Natural killer cell (primary cell): ENCODE data around the gene SLC39A13. TPM values are rescaled to one million over a fixed set of nuclear protein-coding genes. Genes with fewer than 3 reads are reported as not detected.

ENCODE experiments used
- ATAC-seq, 3 donors: fragments of 150-1000 bp in 2 of 3; fragments of 200-7000 bp in 1 of 3; cut with Tn5 transposase; 1 replicate in 1 of 3; 2 replicates in 2 of 3; pipeline ENCODE4 v1.10.0; 2021; ENCODE audit warnings: mild to moderate bottlenecking in 2 of 3, moderate library complexity in 2 of 3
- DNase-seq, 2 donors: peaks; one replicate each; pipeline versions ENCODE4 v3.0.0 to v3.0.0-alpha.2; 2013 to 2021; ENCODE audit warnings: mixed read lengths in 1 of 2
- H3K27ac ChIP-seq: one replicate; pipeline ENCODE4 v1.5.1; 2013; ENCODE audit warnings: mild to moderate bottlenecking, low read length
- H3K27me3 ChIP-seq: one replicate; pipeline ENCODE4 v1.6.1; 2013; ENCODE audit warnings: low read length; ENCODE audit not compliant: control insufficient read depth, insufficient read depth
- H3K36me3 ChIP-seq: one replicate; pipeline ENCODE4 v1.6.1; 2013; ENCODE audit warnings: low read length; ENCODE audit not compliant: control insufficient read depth, insufficient read depth
- H3K4me1 ChIP-seq: one replicate; pipeline ENCODE4 v1.6.1; 2013; ENCODE audit warnings: low read length; ENCODE audit not compliant: control insufficient read depth, insufficient read depth
- H3K4me3 ChIP-seq: one replicate; pipeline ENCODE4 v1.5.1; 2013; ENCODE audit warnings: low read length
- H3K9me3 ChIP-seq: one replicate; pipeline ENCODE4 v1.6.1; 2013; ENCODE audit warnings: low read length; ENCODE audit not compliant: control insufficient read depth, insufficient read depth
- H3K27ac Mint-ChIP-seq, 2 donors: one replicate each; pipeline ENCODE4 v1.8.0; 2022; ENCODE audit warnings: mild to moderate bottlenecking in 2 of 2, mixed read lengths in 2 of 2, moderate library complexity in 1 of 2
- H3K27me3 Mint-ChIP-seq, 2 donors: one replicate each; pipeline ENCODE4 v1.8.0; 2022; ENCODE audit warnings: low read depth in 2 of 2, mixed read lengths in 2 of 2
- H3K36me3 Mint-ChIP-seq: one replicate; pipeline ENCODE4 v1.8.0; 2022; ENCODE audit warnings: mixed read lengths
- H3K4me1 Mint-ChIP-seq, 2 donors: one replicate each; pipeline ENCODE4 v1.8.0; 2022; ENCODE audit warnings: mixed read lengths in 2 of 2
- H3K4me3 Mint-ChIP-seq: one replicate; pipeline ENCODE4 v1.8.0; 2022; ENCODE audit warnings: mild to moderate bottlenecking, moderate library complexity, mixed read lengths
- H3K9me3 Mint-ChIP-seq, 2 donors: one replicate each; pipeline ENCODE4 v1.8.0; 2022; ENCODE audit warnings: mixed read lengths in 2 of 2
- CTCF ChIP-seq: fragments of 200-600 bp; IDR thresholded peaks from one replicate; pipeline ENCODE4 v1.8.0; 2022; ENCODE audit warnings: antibody characterized with exemption
- WGBS: methylation state at CpG from one replicate; pipeline ENCODE4 v1.1.7; 2013; ENCODE audit warnings: missing lambda C conversion rate; ENCODE audit not compliant: insufficient coverage; 5-methylcytosine and 5-hydroxymethylcytosine counted together
- intact Hi-C: fragments of 100-400 bp; cut with micrococcal nuclease; formaldehyde crosslinking; loops from one replicate; pipeline ENCODE4 v1.14.2; 2022
- total RNA-seq, 4 donors: library from RNA; stranded (reverse); fragments of 120-200 nt in 1 of 4; gene quantifications; one replicate each; pipeline versions ENCODE4 v1.2.3 to v1.2.4, GENCODE V29; 2013 to 2022

Gene SLC39A13
- total RNA-seq, 3 donors from 2014 or later (not counting 1 experiment from before 2014, with no cell fraction given), result 29.1 to 34.7 (median 32.6) TPM

- Histone ChIP-seq H3K27ac (no peak overlapping the region), H3K4me3 (no peak overlapping the region), H3K27me3 (no peaks in the 10 kb centered on the region), H3K36me3 (peaks cover 42% of the 10 kb centered on the region), H3K9me3 (no peaks in the 10 kb centered on the region), H3K4me1 (no peaks in the 10 kb centered on the region)
- no peak overlapping the region for H3K4me3 Mint-ChIP-seq
- 89% methylated on average over 31 of the region's 31 CpGs for WGBS
- TF ChIP-seq CTCF, result no peak
- H3K27me3 Mint-ChIP-seq, result no peaks in the 10 kb centered on the region
- H3K27ac Mint-ChIP-seq, result peak overlapping the region in 1 of 2 donors; percentile 13
- intact Hi-C loops, result no loop called here
- ATAC-seq (no peak), DNase-seq (no peak)
- no peaks in the 10 kb centered on the region for H3K36me3 Mint-ChIP-seq
- no peaks in the 10 kb centered on the region for H3K9me3 Mint-ChIP-seq
- H3K4me1 Mint-ChIP-seq, result peaks cover 0 to 26% of the 10 kb centered on the region in 2 donors
These were observed 6.9 kb downstream of the SLC39A13 start for GRCh38 chr11:47415091-47415854.

GRCh38 chr11:47415949-47416472, 7.6 kb downstream of the SLC39A13 start:
- 68% methylated on average over 9 of the region's 13 CpGs for WGBS
- DNase-seq (no peak), ATAC-seq (no peak)
- intact Hi-C loops, result no loop called here
- H3K27ac ChIP-seq, result no peak overlapping the region
- H3K36me3 Mint-ChIP-seq, result no peaks in the 10 kb centered on the region
- H3K4me3 Mint-ChIP-seq, result no peak overlapping the region
- no peaks in the 10 kb centered on the region for H3K9me3 ChIP-seq
- no peak for TF ChIP-seq CTCF
- no peaks in the 10 kb centered on the region for H3K27me3 ChIP-seq
- peaks cover 0 to 26% of the 10 kb centered on the region in 2 donors for H3K4me1 Mint-ChIP-seq
- H3K27me3 Mint-ChIP-seq, result no peaks in the 10 kb centered on the region
- no peak overlapping the region for H3K4me3 ChIP-seq
- H3K9me3 Mint-ChIP-seq, result no peaks in the 10 kb centered on the region
- H3K36me3 ChIP-seq, result peaks cover 46% of the 10 kb centered on the region
- H3K27ac Mint-ChIP-seq, result no peak overlapping the region
- H3K4me1 ChIP-seq, result no peaks in the 10 kb centered on the region

- Mint-ChIP-seq H3K27me3 (no peaks in the 10 kb centered on the region), H3K4me1 (peaks cover 0 to 19% of the 10 kb centered on the region in 2 donors), H3K9me3 (no peaks in the 10 kb centered on the region), H3K4me3 (no peak overlapping the region), H3K27ac (peak overlapping the region; percentile 36 to 74), H3K36me3 (no peaks in the 10 kb centered on the region)
- no peak for TF ChIP-seq CTCF
- DNase-seq (no peak), ATAC-seq (no peak)
- no peaks in the 10 kb centered on the region for H3K27me3 ChIP-seq
- H3K9me3 ChIP-seq, result no peaks in the 10 kb centered on the region
- no peaks in the 10 kb centered on the region for H3K4me1 ChIP-seq
- peaks cover 56% of the 10 kb centered on the region for H3K36me3 ChIP-seq
- intact Hi-C loops, result no loop called here
- no peak overlapping the region for H3K4me3 ChIP-seq
- WGBS, result 92% methylated on average over 6 of the region's 6 CpGs
- no peak overlapping the region for H3K27ac ChIP-seq
These were observed 9.3 kb downstream of the SLC39A13 start for GRCh38 chr11:47417712-47418111.
